ENCODE results near the gene GDPD4. TPM values are rescaled to one million over a fixed set of nuclear protein-coding genes. Genes with fewer than 3 reads are reported as not detected.

GDPD4 gene
- total RNA-seq, 2 experiments from 2014 or later = not detected

GRCh38 chr11:77181799-77182541 lies 119.5 kb downstream of the GDPD4 start:
- CTCF ChIA-PET = interaction anchor here (3.1 kb wide), 1 partner anchor 54 kb away, joined by 10 read pairs; the partner anchor contains the start of gene MYO7A
- POLR2A ChIA-PET = no interaction called here

GRCh38 chr11:77181226-77181625 lies 120.3 kb downstream of the GDPD4 start:
- POLR2A ChIA-PET = no interaction called here
- CTCF ChIA-PET = interaction anchor here (1.1 kb wide), 1 partner anchor 54 kb away, joined by 4 read pairs; the partner anchor contains the start of gene MYO7A

GRCh38 chr11:77180346-77180745 lies 121.1 kb downstream of the GDPD4 start:
- ChIA-PET POLR2A (no interaction called here), CTCF (interaction anchor here (1.1 kb wide), 1 partner anchor 53 kb away, joined by 4 read pairs; the partner anchor contains the start of gene MYO7A)

- ChIA-PET POLR2A (no interaction called here), CTCF (no interaction called here)
These were observed 121.8 kb downstream of the GDPD4 start for GRCh38 chr11:77179681-77180080.

- ChIA-PET CTCF (interaction anchor here (1.6 kb wide), 1 partner anchor 52 kb away, joined by 4 read pairs; no protein-coding TSS in a partner anchor), POLR2A (no interaction called here)
These were observed 122.4 kb downstream of the GDPD4 start for GRCh38 chr11:77179048-77179447.

- ChIA-PET CTCF (interaction anchor here (1.6 kb wide), 1 partner anchor 51 kb away, joined by 4 read pairs; no protein-coding TSS in a partner anchor), POLR2A (no interaction called here)
These were observed 123.3 kb downstream of the GDPD4 start for GRCh38 chr11:77178150-77178549.

- CTCF ChIA-PET = no interaction called here
- POLR2A ChIA-PET = no interaction called here
These were observed 124.5 kb downstream of the GDPD4 start for GRCh38 chr11:77176996-77177395.

- ChIA-PET POLR2A (no interaction called here), CTCF (no interaction called here)
These were observed 125.5 kb downstream of the GDPD4 start for GRCh38 chr11:77175869-77176539.

- POLR2A ChIA-PET = no interaction called here
These were observed 126.3 kb downstream of the GDPD4 start for GRCh38 chr11:77175021-77175842.

GRCh38 chr11:77174559-77174958 lies 126.9 kb downstream of the GDPD4 start:
- ChIA-PET POLR2A (no interaction called here), CTCF (no interaction called here)

More at GRCh38 chr11:77175021-77175842, 126.3 kb downstream of the GDPD4 start:
- CTCF ChIA-PET = no interaction called here

GRCh38 chr11:77173494-77173893 lies 128.0 kb downstream of the GDPD4 start:
- ChIA-PET CTCF (no interaction called here), POLR2A (no interaction called here)

GRCh38 chr11:77172666-77172982 lies 128.9 kb downstream of the GDPD4 start:
- POLR2A ChIA-PET = no interaction called here
- CTCF ChIA-PET = no interaction called here

GRCh38 chr11:77171885-77172665 lies 129.4 kb downstream of the GDPD4 start:
- POLR2A ChIA-PET = no interaction called here
- CTCF ChIA-PET = no interaction called here

GRCh38 chr11:77171254-77171653 lies 130.2 kb downstream of the GDPD4 start:
- POLR2A ChIA-PET = no interaction called here
- CTCF ChIA-PET = no interaction called here

GRCh38 chr11:77170107-77170506 lies 131.4 kb downstream of the GDPD4 start:
- POLR2A ChIA-PET = no interaction called here
- CTCF ChIA-PET = no interaction called here

GRCh38 chr11:77167791-77168190 lies 133.7 kb downstream of the GDPD4 start:
- POLR2A ChIA-PET = no interaction called here
- CTCF ChIA-PET = no interaction called here

- CTCF ChIA-PET = no interaction called here
- POLR2A ChIA-PET = no interaction called here
These were observed 134.3 kb downstream of the GDPD4 start for GRCh38 chr11:77167111-77167626.

Measured in activated CD8-positive, alpha-beta memory T cell treated with anti-CD3 and anti-CD28 coated beads for 36 hours (primary cell).